GM23338 (cell line): ENCODE data around the gene ZNF358. TPM values are rescaled to one million over a fixed set of nuclear protein-coding genes. Genes with fewer than 3 reads are reported as not detected.

Source experiments
- ATAC-seq: fragments of 200-7000 bp; cut with Tn5 transposase; 3 replicates; pipeline ENCODE4 v1.9.1; 2020
- DNase-seq: peaks from one replicate; pipeline ENCODE4 v3.0.0-alpha.2; 2015; ENCODE audit warnings: low spot score
- H2AFZ ChIP-seq: fragments of 200-600 bp; sonication (generic); 2 replicates; pipeline ENCODE4 v1.8.0; 2016; ENCODE audit warnings: antibody characterized with exemption, mild to moderate bottlenecking, moderate library complexity
- H3F3A ChIP-seq: fragments of 200-600 bp; sonication (generic); replicated peaks from 2 replicates; pipeline ENCODE4 v1.8.0; 2017; ENCODE audit warnings: antibody characterized with exemption, mixed run types, low read depth
- H3K27ac ChIP-seq: fragments of 200-600 bp; sonication (generic); 2 replicates; pipeline ENCODE4 v1.6.1; 2016; ENCODE audit warnings: low read depth
- H3K27me3 ChIP-seq: fragments of 200-600 bp; sonication (generic); 2 replicates; pipeline ENCODE4 v1.8.0; 2016; ENCODE audit warnings: mild to moderate bottlenecking, mixed run types, moderate library complexity; ENCODE audit not compliant: insufficient read depth
- H3K36me3 ChIP-seq: fragments of 200-600 bp; sonication (generic); 2 replicates; pipeline ENCODE4 v1.8.0; 2016; ENCODE audit warnings: mild to moderate bottlenecking; ENCODE audit not compliant: insufficient read depth
- H3K4me1 ChIP-seq: fragments of 200-600 bp; sonication (generic); 2 replicates; pipeline ENCODE4 v1.8.0; 2016; ENCODE audit warnings: mild to moderate bottlenecking, moderate library complexity; ENCODE audit not compliant: insufficient read depth
- H3K4me2 ChIP-seq: fragments of 200-600 bp; sonication (generic); 2 replicates; pipeline ENCODE4 v1.7.1; 2017; ENCODE audit warnings: mixed run types
- H3K4me3 ChIP-seq: fragments of 200-600 bp; sonication (generic); 2 replicates; pipeline ENCODE4 v1.6.1; 2016; ENCODE audit warnings: mixed run types
- H3K79me2 ChIP-seq: fragments of 200-600 bp; sonication (generic); replicated peaks from 2 replicates; pipeline ENCODE4 v1.8.0; 2017; ENCODE audit warnings: mild to moderate bottlenecking; ENCODE audit not compliant: insufficient read depth
- H3K9me2 ChIP-seq: fragments of 200-600 bp; sonication (generic); 2 replicates; pipeline ENCODE4 v1.8.0; 2017; ENCODE audit not compliant: insufficient read depth
- H4K20me1 ChIP-seq: fragments of 200-600 bp; sonication (generic); replicated peaks from 2 replicates; pipeline ENCODE4 v1.8.0; 2017; ENCODE audit warnings: mild to moderate bottlenecking; ENCODE audit not compliant: insufficient read depth
- H3K27ac Mint-ChIP-seq: 2 replicates; pipeline ENCODE4 v1.8.0; 2020; ENCODE audit warnings: inconsistent platforms, mild to moderate bottlenecking, moderate library complexity, mixed read lengths
- H3K27me3 Mint-ChIP-seq: 3 replicates; pipeline ENCODE4 v1.8.0; 2022; ENCODE audit warnings: low read depth, mild to moderate bottlenecking, moderate library complexity, mixed read lengths, inconsistent platforms; ENCODE audit not compliant: insufficient read depth, poor library complexity
- H3K36me3 Mint-ChIP-seq: 3 replicates; pipeline ENCODE4 v1.8.0; 2021; ENCODE audit warnings: low read depth, mild to moderate bottlenecking, inconsistent platforms, moderate library complexity, mixed read lengths
- H3K4me1 Mint-ChIP-seq: 3 replicates; pipeline ENCODE4 v1.8.0; 2020; ENCODE audit warnings: mild to moderate bottlenecking, inconsistent platforms, mixed read lengths
- H3K4me3 Mint-ChIP-seq: 3 replicates; pipeline ENCODE4 v1.8.0; 2021; ENCODE audit warnings: moderate library complexity, mild to moderate bottlenecking, inconsistent platforms, mixed read lengths
- H3K9me3 Mint-ChIP-seq: 3 replicates; pipeline ENCODE4 v1.8.0; 2020; ENCODE audit warnings: moderate library complexity, mild to moderate bottlenecking, inconsistent platforms, mixed read lengths
- CREB1 ChIP-seq: fragments of 250-450 bp; sonication (Bioruptor Pico); IDR thresholded peaks from 2 replicates; pipeline ENCODE4 v1.5.0; 2020; ENCODE audit warnings: low read depth, mild to moderate bottlenecking, moderate library complexity
- EZH2 ChIP-seq: fragments of 200-600 bp; sonication (generic); IDR thresholded peaks from one replicate; pipeline ENCODE4 v1.8.0; 2017; ENCODE audit warnings: antibody characterized with exemption, mild to moderate bottlenecking, low read depth; ENCODE audit not compliant: unreplicated experiment
- EZH2phosphoT487 ChIP-seq: fragments of 200-600 bp; sonication (generic); IDR thresholded peaks from one replicate; pipeline ENCODE4 v1.8.1; 2018; ENCODE audit warnings: antibody characterized with exemption; ENCODE audit not compliant: unreplicated experiment
- STAT1 ChIP-seq: IDR thresholded peaks from one replicate; pipeline ENCODE4 v1.6.1; 2016; ENCODE audit warnings: antibody characterized with exemption; ENCODE audit not compliant: unreplicated experiment
- ZNF114 ChIP-seq: fragments of 250-450 bp; sonication (Bioruptor Pico); IDR thresholded peaks from 2 replicates; pipeline ENCODE4 v1.5.0; 2020; ENCODE audit warnings: mild to moderate bottlenecking, moderate library complexity
- ZNF331 ChIP-seq: fragments of 250-450 bp; sonication (Bioruptor Pico); IDR thresholded peaks from 2 replicates; pipeline ENCODE4 v1.5.0; 2020; ENCODE audit warnings: low read depth, mild to moderate bottlenecking, moderate library complexity
- polyA plus RNA-seq: library from polyadenylated mRNA; unstranded; fragments of >200 nt; fragmentation: Nextera tagmentation; extraction: Ambion mirVana; gene quantifications from 2 replicates; pipeline ENCODE4 v1.2.1, GENCODE V29; 2016
- total RNA-seq: library from RNA; depleted of rRNA; stranded (reverse); fragments of >200 nt; shearing (Covaris generic); gene quantifications from 2 replicates; pipeline ENCODE4 v1.2.3, GENCODE V29; 2014
- TF ChIP-seq, protein P1 (sequence below): fragments of 250-450 bp; sonication (Bioruptor Pico); IDR thresholded peaks from 2 replicates; pipeline ENCODE4 v1.5.0; 2020; ENCODE audit warnings: mild to moderate bottlenecking, moderate library complexity
- TF ChIP-seq, protein P2 (sequence below): IDR thresholded peaks from one replicate; pipeline ENCODE4 v1.6.1; 2018; ENCODE audit warnings: antibody characterized with exemption; ENCODE audit not compliant: unreplicated experiment
- TF ChIP-seq, protein P3 (sequence below), 2 experiments: fragments of 200-600 bp in 1 of 2; sonication (generic) in 1 of 2; conservative IDR thresholded peaks; 2 replicates each; pipeline versions ENCODE4 v1.5.1 to v1.6.1; 2016 to 2017; ENCODE audit warnings: antibody characterized with exemption in 2 of 2, low read depth in 2 of 2, mild to moderate bottlenecking in 2 of 2, moderate library complexity in 1 of 2

ZNF358 gene
- total and polyA plus RNA-seq, 2 experiments from 2014 or later = 23.8 to 52.9 TPM

DNA sequence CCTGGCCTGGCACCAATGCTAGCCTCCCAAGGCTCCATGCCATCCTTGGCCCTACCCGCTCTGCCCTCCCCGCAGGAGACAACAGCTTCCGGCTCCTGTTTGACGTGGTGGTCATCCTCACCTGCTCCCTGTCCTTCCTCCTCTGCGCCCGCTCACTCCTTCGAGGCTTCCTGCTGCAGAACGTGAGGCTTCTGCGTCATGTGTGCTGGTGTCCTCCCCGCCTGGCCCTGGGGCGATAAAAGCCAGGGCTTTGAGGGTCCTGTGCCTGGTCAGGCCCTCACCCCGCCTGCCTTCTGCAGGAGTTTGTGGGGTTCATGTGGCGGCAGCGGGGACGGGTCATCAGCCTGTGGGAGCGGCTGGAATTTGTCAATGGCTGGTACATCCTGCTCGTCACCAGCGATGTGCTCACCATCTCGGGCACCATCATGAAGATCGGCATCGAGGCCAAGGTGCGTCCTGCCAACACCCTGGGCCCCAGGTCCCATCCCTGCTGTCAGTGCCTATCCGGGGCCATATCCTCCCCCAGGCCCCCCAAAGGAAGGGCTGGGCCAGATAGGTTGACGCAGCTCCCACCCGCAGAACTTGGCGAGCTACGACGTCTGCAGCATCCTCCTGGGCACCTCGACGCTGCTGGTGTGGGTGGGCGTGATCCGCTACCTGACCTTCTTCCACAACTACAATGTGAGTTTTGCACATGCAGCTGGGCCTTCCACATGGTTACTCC, 12.8 kb downstream of the ZNF358 start:
- no peaks in the 10 kb centered on the region; the same call in 2 of the 3 replicates for H3K4me1 Mint-ChIP-seq
- Histone ChIP-seq H3K4me2 (no peak overlapping the region), H3F3A (peaks cover 5% of the 10 kb centered on the region; the same call in 1 of the 2 replicates), H3K9me2 (no peaks in the 10 kb centered on the region), H2AFZ (no peak overlapping the region), H3K27me3 (no peaks in the 10 kb centered on the region), H3K79me2 (no peaks in the 10 kb centered on the region), H3K4me3 (no peak overlapping the region), H4K20me1 (no peaks in the 10 kb centered on the region), H3K27ac (no peak overlapping the region), H3K36me3 (no peaks in the 10 kb centered on the region), H3K4me1 (no peaks in the 10 kb centered on the region)
- no peak overlapping the region for H3K4me3 Mint-ChIP-seq
- H3K36me3 Mint-ChIP-seq = peaks cover 6% of the 10 kb centered on the region
- no peak for ATAC-seq
- H3K9me3 Mint-ChIP-seq = no peaks in the 10 kb centered on the region
- no peak for DNase-seq
- H3K27me3 Mint-ChIP-seq = peaks cover 2% of the 10 kb centered on the region
- no peak for TF ChIP-seq EZH2
- TF ChIP-seq STAT1 = no peak
- no peak for TF ChIP-seq EZH2phosphoT487
- TF ChIP-seq ZNF114 (CRISPR knock-in tag) = no peak
- TF ChIP-seq, protein P1, sequence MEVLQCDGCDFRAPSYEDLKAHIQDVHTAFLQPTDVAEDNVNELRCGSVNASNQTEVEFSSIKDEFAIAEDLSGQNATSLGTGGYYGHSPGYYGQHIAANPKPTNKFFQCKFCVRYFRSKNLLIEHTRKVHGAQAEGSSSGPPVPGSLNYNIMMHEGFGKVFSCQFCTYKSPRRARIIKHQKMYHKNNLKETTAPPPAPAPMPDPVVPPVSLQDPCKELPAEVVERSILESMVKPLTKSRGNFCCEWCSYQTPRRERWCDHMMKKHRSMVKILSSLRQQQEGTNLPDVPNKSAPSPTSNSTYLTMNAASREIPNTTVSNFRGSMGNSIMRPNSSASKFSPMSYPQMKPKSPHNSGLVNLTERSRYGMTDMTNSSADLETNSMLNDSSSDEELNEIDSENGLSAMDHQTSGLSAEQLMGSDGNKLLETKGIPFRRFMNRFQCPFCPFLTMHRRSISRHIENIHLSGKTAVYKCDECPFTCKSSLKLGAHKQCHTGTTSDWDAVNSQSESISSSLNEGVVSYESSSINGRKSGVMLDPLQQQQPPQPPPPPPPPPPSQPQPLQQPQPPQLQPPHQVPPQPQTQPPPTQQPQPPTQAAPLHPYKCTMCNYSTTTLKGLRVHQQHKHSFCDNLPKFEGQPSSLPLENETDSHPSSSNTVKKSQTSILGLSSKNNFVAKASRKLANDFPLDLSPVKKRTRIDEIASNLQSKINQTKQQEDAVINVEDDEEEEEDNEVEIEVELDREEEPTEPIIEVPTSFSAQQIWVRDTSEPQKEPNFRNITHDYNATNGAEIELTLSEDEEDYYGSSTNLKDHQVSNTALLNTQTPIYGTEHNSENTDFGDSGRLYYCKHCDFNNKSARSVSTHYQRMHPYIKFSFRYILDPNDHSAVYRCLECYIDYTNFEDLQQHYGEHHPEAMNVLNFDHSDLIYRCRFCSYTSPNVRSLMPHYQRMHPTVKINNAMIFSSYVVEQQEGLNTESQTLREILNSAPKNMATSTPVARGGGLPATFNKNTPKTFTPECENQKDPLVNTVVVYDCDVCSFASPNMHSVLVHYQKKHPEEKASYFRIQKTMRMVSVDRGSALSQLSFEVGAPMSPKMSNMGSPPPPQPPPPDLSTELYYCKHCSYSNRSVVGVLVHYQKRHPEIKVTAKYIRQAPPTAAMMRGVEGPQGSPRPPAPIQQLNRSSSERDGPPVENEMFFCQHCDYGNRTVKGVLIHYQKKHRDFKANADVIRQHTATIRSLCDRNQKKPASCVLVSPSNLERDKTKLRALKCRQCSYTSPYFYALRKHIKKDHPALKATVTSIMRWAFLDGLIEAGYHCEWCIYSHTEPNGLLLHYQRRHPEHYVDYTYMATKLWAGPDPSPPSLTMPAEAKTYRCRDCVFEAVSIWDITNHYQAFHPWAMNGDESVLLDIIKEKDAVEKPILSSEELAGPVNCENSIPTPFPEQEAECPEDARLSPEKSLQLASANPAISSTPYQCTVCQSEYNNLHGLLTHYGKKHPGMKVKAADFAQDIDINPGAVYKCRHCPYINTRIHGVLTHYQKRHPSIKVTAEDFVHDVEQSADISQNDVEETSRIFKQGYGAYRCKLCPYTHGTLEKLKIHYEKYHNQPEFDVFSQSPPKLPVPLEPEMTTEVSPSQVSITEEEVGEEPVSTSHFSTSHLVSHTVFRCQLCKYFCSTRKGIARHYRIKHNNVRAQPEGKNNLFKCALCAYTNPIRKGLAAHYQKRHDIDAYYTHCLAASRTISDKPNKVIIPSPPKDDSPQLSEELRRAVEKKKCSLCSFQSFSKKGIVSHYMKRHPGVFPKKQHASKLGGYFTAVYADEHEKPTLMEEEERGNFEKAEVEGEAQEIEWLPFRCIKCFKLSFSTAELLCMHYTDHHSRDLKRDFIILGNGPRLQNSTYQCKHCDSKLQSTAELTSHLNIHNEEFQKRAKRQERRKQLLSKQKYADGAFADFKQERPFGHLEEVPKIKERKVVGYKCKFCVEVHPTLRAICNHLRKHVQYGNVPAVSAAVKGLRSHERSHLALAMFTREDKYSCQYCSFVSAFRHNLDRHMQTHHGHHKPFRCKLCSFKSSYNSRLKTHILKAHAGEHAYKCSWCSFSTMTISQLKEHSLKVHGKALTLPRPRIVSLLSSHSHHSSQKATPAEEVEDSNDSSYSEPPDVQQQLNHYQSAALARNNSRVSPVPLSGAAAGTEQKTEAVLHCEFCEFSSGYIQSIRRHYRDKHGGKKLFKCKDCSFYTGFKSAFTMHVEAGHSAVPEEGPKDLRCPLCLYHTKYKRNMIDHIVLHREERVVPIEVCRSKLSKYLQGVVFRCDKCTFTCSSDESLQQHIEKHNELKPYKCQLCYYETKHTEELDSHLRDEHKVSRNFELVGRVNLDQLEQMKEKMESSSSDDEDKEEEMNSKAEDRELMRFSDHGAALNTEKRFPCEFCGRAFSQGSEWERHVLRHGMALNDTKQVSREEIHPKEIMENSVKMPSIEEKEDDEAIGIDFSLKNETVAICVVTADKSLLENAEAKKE = no peak
- no peak for TF ChIP-seq ZNF331 (CRISPR knock-in tag)
- TF ChIP-seq CREB1 (CRISPR knock-in tag) = no peak
- TF ChIP-seq, protein P2, sequence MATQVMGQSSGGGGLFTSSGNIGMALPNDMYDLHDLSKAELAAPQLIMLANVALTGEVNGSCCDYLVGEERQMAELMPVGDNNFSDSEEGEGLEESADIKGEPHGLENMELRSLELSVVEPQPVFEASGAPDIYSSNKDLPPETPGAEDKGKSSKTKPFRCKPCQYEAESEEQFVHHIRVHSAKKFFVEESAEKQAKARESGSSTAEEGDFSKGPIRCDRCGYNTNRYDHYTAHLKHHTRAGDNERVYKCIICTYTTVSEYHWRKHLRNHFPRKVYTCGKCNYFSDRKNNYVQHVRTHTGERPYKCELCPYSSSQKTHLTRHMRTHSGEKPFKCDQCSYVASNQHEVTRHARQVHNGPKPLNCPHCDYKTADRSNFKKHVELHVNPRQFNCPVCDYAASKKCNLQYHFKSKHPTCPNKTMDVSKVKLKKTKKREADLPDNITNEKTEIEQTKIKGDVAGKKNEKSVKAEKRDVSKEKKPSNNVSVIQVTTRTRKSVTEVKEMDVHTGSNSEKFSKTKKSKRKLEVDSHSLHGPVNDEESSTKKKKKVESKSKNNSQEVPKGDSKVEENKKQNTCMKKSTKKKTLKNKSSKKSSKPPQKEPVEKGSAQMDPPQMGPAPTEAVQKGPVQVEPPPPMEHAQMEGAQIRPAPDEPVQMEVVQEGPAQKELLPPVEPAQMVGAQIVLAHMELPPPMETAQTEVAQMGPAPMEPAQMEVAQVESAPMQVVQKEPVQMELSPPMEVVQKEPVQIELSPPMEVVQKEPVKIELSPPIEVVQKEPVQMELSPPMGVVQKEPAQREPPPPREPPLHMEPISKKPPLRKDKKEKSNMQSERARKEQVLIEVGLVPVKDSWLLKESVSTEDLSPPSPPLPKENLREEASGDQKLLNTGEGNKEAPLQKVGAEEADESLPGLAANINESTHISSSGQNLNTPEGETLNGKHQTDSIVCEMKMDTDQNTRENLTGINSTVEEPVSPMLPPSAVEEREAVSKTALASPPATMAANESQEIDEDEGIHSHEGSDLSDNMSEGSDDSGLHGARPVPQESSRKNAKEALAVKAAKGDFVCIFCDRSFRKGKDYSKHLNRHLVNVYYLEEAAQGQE = no peak
- TF ChIP-seq, protein P3, sequence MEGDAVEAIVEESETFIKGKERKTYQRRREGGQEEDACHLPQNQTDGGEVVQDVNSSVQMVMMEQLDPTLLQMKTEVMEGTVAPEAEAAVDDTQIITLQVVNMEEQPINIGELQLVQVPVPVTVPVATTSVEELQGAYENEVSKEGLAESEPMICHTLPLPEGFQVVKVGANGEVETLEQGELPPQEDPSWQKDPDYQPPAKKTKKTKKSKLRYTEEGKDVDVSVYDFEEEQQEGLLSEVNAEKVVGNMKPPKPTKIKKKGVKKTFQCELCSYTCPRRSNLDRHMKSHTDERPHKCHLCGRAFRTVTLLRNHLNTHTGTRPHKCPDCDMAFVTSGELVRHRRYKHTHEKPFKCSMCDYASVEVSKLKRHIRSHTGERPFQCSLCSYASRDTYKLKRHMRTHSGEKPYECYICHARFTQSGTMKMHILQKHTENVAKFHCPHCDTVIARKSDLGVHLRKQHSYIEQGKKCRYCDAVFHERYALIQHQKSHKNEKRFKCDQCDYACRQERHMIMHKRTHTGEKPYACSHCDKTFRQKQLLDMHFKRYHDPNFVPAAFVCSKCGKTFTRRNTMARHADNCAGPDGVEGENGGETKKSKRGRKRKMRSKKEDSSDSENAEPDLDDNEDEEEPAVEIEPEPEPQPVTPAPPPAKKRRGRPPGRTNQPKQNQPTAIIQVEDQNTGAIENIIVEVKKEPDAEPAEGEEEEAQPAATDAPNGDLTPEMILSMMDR (conservative IDR thresholded peaks at IDR 0.05; ENCODE audit: low read depth in 2 of 2) = no peak
- no peak overlapping the region for H3K27ac Mint-ChIP-seq
